PFSK-1 (cell line): ENCODE results near the gene SLIT3.

Experiments used
- FOXP2 ChIP-seq: optimal IDR thresholded peaks from 2 replicates; pipeline ENCODE3; 2011; ENCODE audit warnings: borderline replicate concordance, control low read depth, inconsistent platforms; ENCODE audit not compliant: insufficient read depth; ENCODE audit errors: extremely low read length, extremely low read depth
- POLR2AphosphoS5 ChIP-seq: IDR thresholded peaks from 2 replicates; pipeline ENCODE4 v1.6.1; 2012; ENCODE audit warnings: low read depth, mild to moderate bottlenecking, control low read depth, low read length, moderate library complexity
- REST ChIP-seq, 2 experiments: IDR thresholded peaks; 2 replicates each; pipeline versions ENCODE4 v1.6.1 to v1.8.0; 2011 to 2012; ENCODE audit warnings: low read depth in 2 of 2, low read length in 2 of 2, control low read depth in 1 of 2, inconsistent platforms in 1 of 2, mild to moderate bottlenecking in 1 of 2, moderate library complexity in 1 of 2; ENCODE audit not compliant: insufficient read depth in 1 of 2
- SIN3A ChIP-seq: IDR thresholded peaks from 2 replicates; pipeline ENCODE4 v1.6.1; 2012; ENCODE audit warnings: mild to moderate bottlenecking, low read length, moderate library complexity, borderline replicate concordance; ENCODE audit not compliant: insufficient read depth
- TAF1 ChIP-seq: IDR thresholded peaks from 2 replicates; pipeline ENCODE4 v1.6.1; 2012; ENCODE audit warnings: low read length, control low read depth, borderline replicate concordance; ENCODE audit not compliant: insufficient read depth

SLIT3 gene

DNA sequence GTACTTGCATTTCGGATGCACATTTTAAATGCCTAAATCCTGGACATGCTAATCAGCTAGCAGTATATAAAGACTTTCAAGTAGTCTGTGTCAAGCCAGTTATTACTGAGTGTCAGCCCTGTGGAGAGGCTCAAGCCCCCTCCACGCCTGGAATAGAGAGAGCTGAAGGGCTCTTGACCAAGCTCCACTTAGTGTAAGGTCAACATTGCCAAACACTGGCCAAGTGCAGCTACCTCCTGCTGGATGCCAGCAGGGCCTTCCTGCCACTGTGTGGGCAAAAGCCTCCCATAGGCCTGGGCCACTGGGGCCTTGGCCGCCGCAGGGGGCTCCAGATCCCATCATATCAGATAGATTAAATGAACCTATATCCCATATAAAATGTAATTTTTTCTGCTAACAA lies 482.4 kb downstream of the SLIT3 start:
- TF ChIP-seq SIN3A (no peak), REST (IDR thresholded peaks at IDR 0.05; ENCODE audit: insufficient read depth in 1 of 2, low read depth in 2 of 2, low read length in 2 of 2) (no peak), POLR2AphosphoS5 (no peak), FOXP2 (no peak), TAF1 (no peak)

GRCh38 chr5:168817591-168817990 lies 483.3 kb downstream of the SLIT3 start:
- TF ChIP-seq REST (IDR thresholded peaks at IDR 0.05; ENCODE audit: insufficient read depth in 1 of 2, low read depth in 2 of 2, low read length in 2 of 2): no peak
- TF ChIP-seq SIN3A: no peak
- no peak for TF ChIP-seq POLR2AphosphoS5
- TF ChIP-seq FOXP2: no peak
- no peak for TF ChIP-seq TAF1

DNA sequence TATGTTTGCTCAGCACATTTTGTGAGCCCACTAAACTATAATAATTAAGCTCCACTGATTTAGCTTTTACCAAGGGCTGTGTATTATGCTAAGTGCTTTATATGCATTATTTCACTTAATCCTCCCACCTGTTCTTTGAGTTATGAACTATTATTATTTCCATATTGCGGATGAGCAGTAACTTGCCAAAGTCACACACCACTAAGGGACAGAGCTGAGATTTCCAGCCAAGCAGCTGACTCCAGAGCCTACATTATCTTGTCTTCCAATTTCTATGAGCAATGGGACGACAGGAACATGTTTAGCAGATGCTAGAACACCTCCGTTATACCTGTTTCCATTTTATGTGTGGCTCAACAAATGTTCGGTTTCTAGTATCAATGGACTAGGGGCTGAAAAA lies 484.3 kb downstream of the SLIT3 start:
- TF ChIP-seq FOXP2 (no peak), REST (IDR thresholded peaks at IDR 0.05; ENCODE audit: insufficient read depth in 1 of 2, low read depth in 2 of 2, low read length in 2 of 2) (no peak), SIN3A (no peak), TAF1 (no peak), POLR2AphosphoS5 (no peak)

DNA sequence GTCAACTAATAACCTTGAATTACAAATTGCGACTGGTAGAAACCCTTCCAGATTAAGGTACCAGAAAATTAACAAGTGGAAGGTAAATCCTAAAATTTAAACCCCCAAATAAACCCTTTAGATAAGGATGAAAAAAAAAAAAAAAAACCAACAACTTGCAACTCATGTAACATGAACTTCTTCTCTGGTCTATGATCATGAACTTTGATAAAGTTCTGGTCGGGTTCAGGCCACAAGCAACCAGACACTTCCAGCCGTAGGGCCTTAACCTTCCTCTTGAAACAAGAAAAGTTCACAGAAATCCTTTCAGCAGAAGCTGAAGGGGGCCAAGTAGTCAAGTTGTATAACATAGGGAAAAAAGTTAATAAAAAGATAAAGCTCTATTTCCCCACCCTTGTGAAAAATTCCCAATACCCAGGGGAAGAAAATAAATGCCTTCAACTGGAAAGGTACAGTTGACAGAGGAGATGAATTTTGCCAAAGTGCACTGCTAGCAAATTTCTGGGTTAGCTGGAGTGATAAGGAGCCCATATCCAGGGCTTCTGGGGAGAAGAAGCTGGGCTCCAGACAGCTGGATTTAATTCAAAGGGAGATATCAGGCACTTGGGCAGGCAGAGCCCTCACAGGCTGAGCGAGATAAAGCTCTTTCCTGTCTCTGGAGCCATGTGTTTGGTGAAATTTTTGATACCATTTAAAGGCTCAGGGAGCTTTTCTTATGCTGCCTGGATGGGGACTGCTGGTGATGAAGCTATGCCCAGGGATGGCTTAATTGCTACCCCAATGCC lies 487.6 kb downstream of the SLIT3 start:
- TF ChIP-seq REST (IDR thresholded peaks at IDR 0.05; ENCODE audit: insufficient read depth in 1 of 2, low read depth in 2 of 2, low read length in 2 of 2) (no peak), TAF1 (no peak), FOXP2 (no peak), POLR2AphosphoS5 (no peak), SIN3A (no peak)

DNA sequence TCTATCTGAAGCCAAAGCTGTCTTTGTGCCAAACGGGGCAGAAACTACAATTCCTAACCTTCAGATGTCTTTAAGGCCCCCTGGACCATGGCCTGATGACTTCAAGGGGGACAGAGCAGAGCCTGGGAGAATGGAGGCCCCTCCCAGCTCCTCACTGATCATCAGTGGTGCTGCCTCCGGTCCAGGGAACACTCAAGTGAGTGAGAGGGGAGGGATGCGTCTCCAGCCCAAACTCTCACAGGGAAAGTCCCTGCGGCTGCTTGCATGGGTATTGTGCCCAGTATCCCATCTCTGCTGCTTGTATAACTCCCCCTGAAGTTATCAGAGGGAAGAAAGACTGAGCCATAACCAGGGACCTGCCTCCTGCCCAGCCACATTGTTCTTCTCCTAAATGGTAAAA lies 490.3 kb downstream of the SLIT3 start:
- TF ChIP-seq FOXP2 (no peak), TAF1 (no peak), POLR2AphosphoS5 (no peak), SIN3A (no peak), REST (IDR thresholded peaks at IDR 0.05; ENCODE audit: insufficient read depth in 1 of 2, low read depth in 2 of 2, low read length in 2 of 2) (no peak)
